EL (cell line): ENCODE data around the gene CLASP2.
"Not testable (repeated sequence)": the region's sequence is repeated elsewhere in the genome, so short reads cannot be mapped to it uniquely, and the experiment has no call there.

Experiments used
- DNase-seq: peaks from one replicate; pipeline ENCODE4 v3.0.0-alpha.2; 2016

The CLASP2 gene

DNA sequence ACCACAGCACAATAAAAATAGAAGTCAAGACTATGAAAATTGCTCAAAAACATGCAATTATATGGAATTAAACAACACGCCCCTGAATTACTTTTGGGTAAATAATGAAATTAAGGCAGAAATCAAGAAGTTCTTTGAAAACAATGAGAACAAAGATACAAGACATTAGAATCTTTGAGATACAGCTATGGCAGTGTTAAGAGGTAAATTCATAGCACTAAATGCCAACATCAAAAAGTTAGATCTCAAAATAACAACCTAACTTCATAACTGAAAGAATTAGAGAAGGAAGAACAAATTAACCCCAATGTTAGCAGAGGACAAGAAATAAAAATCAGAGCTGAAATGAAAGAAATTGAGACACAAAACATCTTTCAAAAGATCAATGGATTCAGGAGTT lies 191.3 kb downstream of the CLASP2 start:
- no peak for DNase-seq

DNA sequence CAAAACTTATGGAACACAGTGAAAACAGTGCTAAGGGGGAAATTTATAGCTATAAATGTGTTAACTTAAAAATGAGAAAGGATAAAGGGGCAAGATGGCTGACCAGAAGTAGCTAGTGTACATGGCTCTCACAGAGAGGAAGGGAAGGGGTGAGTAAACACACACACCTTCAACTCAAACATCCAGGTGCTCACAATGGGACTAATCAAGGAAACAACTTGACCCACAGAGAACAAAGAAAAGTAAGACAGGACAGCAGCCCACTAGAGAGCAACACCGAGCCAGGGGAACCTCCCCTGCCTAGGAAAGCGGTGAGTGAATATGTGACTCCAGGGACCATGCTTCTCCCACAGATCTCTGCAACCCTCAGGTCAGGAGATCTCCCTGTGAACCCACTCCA lies 192.8 kb downstream of the CLASP2 start:
- DNase-seq = no peak

DNA sequence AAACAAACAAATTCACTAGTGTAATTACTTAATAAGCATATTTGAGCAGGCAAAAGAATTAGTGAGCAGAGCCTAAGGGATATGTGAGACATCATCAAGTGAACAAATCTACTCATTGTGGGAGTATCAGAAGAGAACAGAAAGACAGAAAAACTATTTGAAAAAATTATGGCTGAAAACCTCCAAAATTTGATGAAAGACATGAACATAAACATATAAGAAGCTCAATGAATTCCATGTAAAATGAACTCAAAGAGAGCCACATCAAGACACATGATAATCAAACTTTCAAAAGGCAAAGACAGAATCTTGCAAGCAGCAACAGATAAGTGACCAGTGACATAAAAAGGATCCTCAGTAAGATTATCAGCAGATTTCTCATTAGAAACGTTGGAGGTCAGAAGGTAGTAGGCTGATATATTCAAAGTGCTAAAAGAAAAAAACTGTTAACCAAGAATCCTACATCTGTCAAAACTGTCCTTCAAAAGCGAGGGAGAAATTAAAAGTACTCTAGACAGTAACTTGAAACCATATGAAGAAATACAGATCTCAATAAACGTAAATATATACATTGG lies 194.9 kb downstream of the CLASP2 start:
- no peak for DNase-seq

DNA sequence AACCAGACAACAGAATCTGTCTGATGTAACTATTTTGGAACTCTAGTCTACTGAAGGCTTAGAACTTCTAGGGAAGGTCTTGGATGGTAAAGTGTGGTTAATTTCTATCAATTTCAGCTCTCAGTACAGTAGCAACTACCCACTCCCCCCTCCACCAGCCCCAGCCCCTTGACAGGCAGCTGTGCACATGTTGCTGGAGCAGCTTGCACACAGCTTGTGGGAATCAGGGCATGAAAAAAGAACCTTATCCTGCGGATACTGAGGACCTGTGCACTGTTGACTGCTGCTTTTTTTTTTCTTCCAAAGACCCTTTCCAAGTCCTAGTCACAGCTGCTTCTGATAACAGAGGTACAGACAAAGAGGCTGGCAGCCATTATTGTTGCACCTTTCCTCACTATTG lies 196.3 kb downstream of the CLASP2 start:
- no peak for DNase-seq

DNA sequence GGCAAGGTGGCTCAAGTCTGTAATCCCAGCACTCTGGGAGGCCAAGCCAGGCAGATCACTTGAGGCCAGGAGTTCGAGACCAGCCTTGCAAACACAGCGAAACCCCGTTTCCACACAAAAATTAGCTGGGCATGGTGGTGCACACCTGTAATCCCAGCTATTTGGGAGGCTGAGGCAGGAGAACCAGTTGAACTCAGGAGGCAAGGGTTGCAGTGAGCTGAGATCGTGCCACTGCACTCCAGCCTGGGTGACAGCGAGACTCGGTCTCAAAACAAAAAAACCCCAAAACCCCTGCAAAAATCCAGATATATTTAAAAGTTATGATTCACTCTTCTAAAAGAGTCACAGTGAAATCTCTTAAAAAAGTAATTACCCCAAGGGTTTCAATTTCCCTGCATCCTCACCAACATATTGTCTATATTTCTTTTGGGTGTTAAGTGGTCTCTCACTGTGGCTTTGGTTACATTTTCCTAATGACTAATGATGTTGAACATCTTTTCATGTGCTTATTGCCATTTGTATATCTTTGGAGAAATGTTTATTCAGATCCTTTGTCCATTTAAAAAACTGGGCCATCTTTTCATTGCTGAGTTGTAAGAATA lies 204.7 kb downstream of the CLASP2 start:
- no peak for DNase-seq

DNA sequence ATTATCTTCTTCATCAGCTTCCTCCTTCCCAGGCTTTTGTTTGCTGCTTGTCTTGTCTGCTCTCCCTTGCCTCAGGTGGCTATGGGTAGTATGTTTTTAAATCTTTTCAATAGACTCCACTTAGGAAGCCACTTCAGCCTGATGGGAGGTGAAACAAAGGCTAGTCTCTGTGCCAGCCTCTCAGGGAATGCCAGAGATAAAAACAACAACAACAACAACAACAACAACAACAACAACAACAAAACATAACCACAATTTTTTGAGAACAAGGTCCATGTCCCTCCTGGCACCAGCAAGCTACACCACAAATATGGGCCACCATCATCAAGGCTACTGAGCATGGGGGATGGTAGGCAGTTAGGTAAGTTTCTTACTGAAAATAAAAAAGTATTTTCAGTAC lies 213.0 kb downstream of the CLASP2 start:
- DNase-seq = no peak

DNA sequence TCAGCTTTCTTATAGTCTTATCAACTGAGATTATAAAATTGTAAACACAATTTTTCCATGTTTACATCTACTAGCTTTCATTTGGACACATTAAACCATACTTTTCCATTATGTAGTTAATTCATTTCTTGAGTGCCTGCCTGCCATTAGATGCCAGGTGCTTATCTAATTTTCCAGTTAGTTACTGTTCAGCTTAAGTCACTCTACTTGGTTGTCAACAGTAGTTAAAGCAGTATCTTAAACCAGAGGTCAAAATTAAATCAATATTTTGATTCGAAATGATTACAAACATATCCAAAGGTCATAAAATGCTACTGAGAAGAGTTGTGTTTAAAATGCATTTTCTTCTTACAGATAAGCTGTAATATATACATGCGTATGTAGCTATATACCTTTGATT lies 221.6 kb downstream of the CLASP2 start:
- DNase-seq = no peak

DNA sequence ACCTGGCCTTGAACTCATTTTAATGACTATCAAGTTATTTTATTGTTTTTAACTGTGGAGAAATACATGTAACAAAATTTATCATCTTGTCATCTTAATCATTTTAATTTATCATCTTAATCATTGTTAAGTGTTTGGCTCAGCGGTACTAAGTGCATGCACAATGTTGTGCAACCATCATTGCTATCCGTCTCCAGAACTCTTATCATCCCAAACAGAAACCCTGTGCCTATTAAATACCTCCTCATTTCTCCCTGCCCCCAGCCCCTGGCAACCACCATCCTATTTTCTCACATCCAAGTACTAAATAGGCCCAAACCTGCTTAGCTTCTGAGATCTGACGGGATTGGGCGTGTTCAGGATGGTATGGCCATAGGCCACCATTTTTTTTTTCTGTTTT lies 226.3 kb downstream of the CLASP2 start:
- DNase-seq = no peak

DNA sequence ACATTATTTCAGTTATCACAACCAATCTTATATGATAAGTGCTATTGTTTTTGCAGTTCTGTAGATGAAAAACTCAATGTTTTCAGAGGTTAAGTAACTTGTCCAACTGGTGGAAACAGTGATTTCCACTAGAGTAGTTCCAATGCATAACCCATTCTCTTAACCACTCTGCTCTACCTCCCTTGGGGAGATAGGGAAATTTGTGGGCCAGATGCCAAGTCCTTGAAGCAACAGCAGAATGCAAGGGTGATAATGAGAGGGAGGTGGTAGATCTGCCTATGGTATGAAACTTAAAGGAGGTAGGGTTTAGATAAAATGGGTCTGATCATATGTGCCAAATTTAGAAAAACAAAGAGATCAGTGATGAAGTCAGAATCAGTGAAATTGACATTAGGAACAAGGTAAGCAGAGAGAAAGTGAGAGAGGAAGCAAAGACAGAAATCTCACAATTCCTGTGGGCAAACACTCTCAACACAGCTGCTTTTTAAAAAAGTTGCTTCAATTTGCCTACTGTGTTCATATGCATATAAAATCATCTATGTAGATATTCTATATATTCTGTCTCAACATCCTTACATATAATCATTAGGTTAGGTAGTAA lies 227.3 kb downstream of the CLASP2 start:
- DNase-seq = no peak

DNA sequence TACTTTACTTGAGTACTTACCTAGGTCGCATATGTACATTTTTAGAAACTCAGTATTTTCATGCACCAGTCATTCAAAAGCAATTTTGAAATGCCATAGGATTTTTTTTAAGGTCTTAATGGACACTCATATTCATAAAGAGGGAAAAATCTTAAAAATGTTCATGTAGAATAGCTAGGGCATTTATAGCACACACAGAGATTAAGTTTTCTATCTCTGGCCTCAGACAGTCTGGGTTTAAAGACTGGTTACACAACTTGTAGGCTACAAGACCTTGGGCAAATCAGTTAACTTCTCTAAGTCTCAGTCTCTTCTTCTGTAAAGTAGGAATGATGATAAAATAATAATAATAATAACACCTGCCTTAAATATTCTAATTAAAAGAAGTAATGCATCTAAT lies 229.4 kb downstream of the CLASP2 start:
- no peak for DNase-seq

DNA sequence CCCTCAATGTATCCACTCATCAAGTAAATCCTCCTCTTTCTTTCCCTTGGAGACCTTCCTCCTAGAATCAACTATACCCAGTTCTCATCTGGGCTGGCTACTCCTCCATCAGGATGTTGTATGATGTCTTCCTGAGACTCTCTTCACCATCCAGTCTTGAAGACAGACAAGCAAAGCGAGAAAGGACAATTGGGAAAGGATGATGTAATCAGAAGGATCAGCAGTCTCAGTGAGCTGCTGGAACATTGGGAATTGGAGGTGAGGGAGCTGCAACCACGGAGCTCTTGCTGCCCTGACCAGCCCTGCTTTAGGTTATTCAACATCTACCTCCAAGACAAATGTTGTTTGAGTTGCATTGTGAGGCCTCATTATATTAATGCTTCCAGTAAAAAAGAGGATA lies 229.8 kb downstream of the CLASP2 start:
- DNase-seq = no peak

DNA sequence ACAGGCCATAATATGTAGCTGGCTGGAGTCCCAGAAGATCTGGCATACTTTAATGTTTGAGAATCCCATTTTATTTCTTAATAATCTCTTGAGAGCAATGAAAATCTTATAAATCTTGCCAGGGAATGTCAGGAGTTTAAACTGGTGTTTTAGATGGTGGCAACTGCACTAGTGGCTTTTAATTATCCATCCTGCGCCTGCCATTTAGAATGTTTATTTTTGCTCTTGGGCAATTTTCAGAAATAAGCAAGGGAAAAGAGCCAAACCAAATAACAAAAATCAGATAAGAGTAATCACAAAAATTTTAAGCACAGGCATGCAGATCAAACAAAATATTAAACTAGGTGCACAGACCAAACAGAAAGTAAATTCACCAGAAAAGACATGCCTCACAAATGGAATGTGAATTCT lies 235.9 kb downstream of the CLASP2 start:
- peak; percentile 10 for DNase-seq

DNA sequence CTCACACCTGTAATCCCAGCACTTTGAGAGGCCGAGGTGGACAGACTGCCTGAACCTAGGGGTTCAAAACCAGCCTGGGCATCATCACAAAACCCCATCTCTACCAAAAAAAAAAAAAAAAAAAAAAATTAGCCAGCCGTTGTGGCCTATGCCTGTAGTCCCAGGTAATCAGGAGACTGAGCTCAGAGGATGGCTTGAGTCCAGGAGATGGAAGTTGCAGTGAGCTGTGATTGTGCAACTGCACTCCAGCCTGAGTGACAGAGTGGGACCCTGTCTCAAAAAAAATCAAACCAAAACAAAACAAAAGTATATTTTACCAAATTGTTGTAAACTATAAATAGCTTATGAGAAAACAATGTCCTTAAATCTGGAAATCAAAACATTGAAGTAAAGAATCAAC lies 243.2 kb downstream of the CLASP2 start:
- no peak for DNase-seq

DNA sequence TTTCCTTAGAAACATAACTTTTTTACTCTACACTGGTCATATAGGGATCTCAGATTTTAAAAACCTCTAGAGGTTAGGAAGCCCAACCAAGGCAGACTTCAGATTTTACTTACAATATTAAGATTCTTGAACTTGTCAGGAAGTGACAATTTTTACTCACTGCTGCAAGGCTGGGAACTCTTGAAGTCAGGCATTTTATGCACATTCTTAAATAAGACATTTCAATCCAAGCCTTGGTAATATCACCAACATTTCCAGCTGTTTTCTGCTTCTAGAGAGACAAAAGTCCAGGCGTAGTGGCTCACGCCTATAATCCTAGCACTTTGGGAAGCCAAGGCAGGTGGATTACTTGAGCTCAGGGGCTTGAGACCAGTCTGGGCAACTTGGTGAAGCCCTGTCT lies 244.2 kb downstream of the CLASP2 start:
- DNase-seq = no peak

DNA sequence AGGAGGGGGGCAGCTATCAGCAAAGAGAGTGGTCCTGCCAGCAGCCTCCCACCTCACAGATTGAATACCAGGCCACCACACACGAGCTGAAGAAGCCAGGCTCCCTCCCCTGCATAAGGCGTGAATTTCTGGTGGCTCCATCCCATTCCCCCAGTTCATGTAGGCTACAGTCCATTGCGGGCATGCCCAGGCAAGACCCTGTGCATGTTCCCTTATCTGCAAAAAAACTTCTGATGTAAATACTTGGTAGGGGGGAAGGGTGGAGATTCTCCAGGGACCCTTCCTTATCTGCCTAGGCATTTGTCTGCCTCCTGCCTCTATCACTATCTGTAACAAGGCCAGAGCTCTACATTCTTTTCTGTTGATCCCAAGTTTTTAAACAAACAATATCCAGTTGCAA lies 250.3 kb downstream of the CLASP2 start:
- no peak for DNase-seq

DNA sequence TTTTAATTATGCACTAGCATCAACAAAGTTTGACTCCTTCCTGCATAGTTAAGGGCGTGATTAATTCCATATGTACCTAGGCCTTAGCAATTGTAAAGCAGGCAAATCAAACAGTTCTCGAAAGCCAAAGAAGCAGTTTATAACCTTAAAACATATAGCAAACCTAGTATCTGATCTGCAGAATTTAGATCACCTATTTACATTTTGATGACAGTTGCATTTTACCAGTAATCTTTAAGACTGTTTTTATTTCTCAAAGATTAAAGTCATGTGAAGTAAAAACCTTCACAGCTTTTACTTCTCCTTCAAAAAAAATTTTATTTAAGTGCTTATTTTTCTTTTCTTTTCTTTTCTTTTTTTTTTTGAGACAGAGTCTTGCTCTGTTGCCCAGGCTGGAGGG lies 257.0 kb downstream of the CLASP2 start:
- no peak for DNase-seq

DNA sequence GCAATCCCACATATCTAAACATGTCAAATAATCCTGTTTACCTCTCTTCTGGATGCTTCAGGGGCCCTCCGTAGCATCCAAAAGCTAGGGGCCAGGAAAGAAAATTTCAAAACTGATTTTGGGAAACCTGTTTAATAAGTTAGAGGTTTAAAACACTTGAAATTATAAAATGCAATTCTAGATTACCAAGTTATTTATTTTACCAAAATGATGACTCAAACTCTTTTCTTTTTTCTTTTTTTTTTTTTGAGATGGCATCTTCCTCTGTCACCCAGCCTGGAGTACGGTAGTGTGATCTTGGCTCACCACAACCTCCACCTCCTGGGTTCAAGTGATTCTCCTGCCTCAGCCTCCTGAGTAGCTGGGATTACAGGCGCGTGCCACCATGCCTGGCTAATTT lies 258.5 kb downstream of the CLASP2 start:
- not testable (repeated sequence) for DNase-seq

DNA sequence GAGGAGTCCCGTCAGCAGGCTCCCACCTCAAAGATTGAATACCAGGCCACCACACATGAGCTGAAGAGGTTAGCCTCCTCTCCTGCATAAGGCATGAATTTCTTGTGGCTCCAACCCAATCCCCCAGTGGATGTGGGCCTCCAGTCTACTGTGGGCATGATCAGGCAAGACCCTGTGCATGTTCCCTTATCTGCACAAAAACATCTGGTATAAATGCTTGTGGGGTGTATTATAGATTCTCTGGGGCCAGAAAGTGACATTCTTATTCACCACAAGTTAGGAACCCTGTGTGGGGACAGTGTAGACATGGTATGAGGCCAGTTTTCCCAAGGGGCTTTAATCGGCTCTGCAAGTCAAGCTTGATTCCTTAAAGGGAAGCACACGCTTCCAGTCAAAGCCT lies 259.6 kb downstream of the CLASP2 start:
- no peak for DNase-seq

DNA sequence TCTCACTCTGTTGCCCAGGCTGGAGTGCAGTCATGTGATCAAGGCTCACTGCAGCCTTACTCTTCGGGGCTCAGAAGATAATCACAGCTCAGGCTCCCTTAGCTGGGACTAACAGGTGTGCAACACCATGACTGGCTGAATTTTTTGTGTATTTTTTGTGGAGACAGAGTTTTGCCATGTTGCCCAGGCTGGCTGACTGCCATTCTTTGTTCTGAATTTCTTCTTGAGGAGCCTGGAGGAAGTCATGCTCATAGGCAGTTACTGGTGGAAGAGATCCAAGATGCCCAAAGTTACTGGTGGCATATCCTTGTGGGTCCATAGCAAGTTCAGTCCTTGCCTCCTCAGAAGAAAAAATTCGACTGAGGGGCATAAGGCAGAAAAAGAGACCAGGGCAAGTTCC lies 261.3 kb downstream of the CLASP2 start:
- DNase-seq = no peak

DNA sequence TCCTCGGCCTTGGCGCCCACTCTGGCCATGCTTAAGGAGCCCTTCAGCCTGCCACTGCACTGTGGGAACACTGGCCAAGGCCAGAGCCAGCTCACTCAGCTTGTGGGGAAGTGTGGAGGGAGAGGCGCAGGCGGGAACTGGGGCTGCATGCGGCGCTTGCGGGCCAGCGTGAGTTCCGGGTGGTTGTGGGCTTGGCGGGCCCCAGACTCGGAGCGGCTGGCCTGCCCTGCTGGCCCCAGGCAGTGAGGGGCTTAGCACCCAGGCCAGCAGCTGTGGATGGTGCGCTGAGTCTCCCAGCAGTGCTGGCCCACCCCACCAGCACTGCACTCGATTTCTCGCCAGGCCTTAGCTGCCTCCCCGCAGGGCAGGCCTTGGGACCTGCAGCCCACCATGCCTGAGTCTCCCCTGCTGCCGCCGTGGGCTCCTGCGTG lies 264.7 kb downstream of the CLASP2 start:
- DNase-seq = no peak

DNA sequence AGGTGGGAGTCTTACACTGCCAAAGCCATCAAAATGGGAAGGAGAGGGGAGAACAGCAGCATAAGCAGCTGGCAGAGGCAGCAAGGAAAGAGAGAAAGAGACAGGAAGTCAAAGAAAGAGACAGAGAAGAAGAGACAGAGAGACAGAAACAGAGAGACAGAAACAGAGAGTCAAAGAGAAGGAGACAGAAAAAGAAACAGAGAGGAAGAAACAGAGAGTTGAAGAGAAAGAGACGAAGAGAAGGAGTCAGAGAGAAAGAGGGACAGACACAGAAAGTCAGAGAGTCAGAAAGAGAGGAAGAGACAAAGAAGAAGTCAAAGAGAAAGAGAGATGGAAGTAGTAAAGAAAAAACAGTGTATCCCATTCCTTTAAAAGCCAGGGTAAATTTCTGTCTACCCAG lies 266.1 kb downstream of the CLASP2 start:
- not testable (repeated sequence) for DNase-seq

DNA sequence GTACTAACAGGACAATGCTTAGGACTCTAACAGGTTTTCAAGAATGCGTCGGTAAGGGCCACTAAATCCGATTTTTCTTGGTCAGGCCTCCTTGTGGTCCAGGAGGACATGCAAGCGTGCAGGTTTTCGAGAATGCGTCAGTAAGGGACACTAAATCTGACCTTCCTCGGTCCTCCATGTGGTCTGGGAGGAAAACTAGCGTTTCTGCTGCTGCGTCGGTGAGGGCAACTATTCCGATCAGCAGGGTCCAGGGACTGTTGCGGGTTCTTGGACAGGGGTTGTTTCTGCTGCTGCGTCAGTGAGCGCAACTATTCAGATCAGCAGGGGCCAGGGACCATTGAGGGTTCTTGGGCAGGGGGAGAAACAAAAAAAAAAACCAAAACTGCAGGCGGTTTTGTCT lies 270.1 kb downstream of the CLASP2 start:
- no peak for DNase-seq

DNA sequence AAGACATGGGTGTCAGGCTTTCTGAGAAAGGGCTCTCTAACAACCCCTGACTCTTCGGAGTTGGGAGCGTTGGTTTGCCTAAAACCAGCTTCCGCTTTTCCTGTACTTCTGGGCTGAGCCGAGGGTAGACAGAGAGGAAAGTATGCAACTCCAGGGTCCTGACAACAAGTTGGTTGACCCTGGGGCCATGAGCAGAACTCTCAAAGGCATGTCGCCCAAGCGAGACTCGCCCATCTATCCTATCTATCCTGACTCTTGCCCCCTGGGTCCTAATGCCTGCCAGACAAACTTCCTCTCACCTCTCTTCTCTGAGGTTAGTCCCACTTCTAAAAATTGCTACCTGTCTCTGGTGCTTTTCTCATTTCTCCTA lies 270.8 kb downstream of the CLASP2 start:
- DNase-seq = not testable (repeated sequence)
